PC-3 (cell line): ENCODE data around the gene NHSL1. TPM values are rescaled to one million over a fixed set of nuclear protein-coding genes. Genes with fewer than 3 reads are reported as not detected.

ENCODE experiments used
- ATAC-seq: fragments of 200-7000 bp; cut with Tn5 transposase; 2 replicates; pipeline ENCODE4 v1.9.1; 2020; ENCODE audit warnings: mild to moderate bottlenecking, moderate library complexity
- BruUV-seq: library from RNA; stranded (reverse); fragments of 400-500 nt; replicated peaks from 2 replicates; lab custom pipeline; 2021; lab: Mats Ljungman, UMichigan
- CTCF ChIA-PET: fragments of 300-600 bp; sonication (Branson Sonifier 250); formaldehyde crosslinking; loops from one replicate; lab custom pipeline; 2022; ENCODE audit warnings: antibody characterized with exemption; lab: Charles Lee
- POLR2A ChIA-PET: fragments of 300-600 bp; sonication (Branson Sonifier 250); formaldehyde crosslinking; loops from one replicate; lab custom pipeline; 2022; ENCODE audit warnings: antibody characterized with exemption; ENCODE audit not compliant: unreplicated experiment; lab: Charles Lee
- DNase-seq: peaks from one replicate; pipeline ENCODE4 v3.0.0-alpha.2; 2015
- H2AFZ ChIP-seq: fragments of 300-600 bp; sonication (generic); 2 replicates; pipeline ENCODE4 v1.6.0; 2016; ENCODE audit warnings: antibody characterized with exemption, low read length
- H3F3A ChIP-seq: fragments of 300-600 bp; sonication (generic); one replicate; pipeline ENCODE4 v1.6.0; 2017; ENCODE audit warnings: antibody characterized with exemption, low read length, control low read depth, mild to moderate bottlenecking; ENCODE audit not compliant: unreplicated experiment
- H3K27ac ChIP-seq: fragments of 300-600 bp; sonication (generic); 2 replicates; pipeline ENCODE4 v1.5.1; 2016; ENCODE audit warnings: mild to moderate bottlenecking, low read length
- H3K27me3 ChIP-seq: fragments of 300-600 bp; sonication (generic); 2 replicates; pipeline ENCODE4 v1.6.1; 2016; ENCODE audit warnings: low read length, mixed read lengths
- H3K36me3 ChIP-seq: fragments of 300-600 bp; sonication (generic); 2 replicates; pipeline ENCODE4 v1.6.1; 2016; ENCODE audit warnings: low read depth, mixed run types, low read length, mixed read lengths
- H3K4me1 ChIP-seq: fragments of 300-600 bp; sonication (generic); 2 replicates; pipeline ENCODE4 v1.5.1; 2016; ENCODE audit warnings: low read length; ENCODE audit not compliant: insufficient read depth
- H3K4me2 ChIP-seq: fragments of 300-600 bp; sonication (generic); 2 replicates; pipeline ENCODE4 v1.6.0; 2016; ENCODE audit warnings: low read length
- H3K4me3 ChIP-seq: fragments of 300-600 bp; sonication (generic); 2 replicates; pipeline ENCODE4 v1.5.1; 2016; ENCODE audit warnings: mild to moderate bottlenecking, low read length, mixed read lengths
- H3K79me2 ChIP-seq: fragments of 300-600 bp; sonication (generic); 2 replicates; pipeline ENCODE4 v1.6.1; 2017; ENCODE audit warnings: low read length, mixed read lengths
- H3K9ac ChIP-seq: fragments of 300-600 bp; sonication (generic); 2 replicates; pipeline ENCODE4 v1.6.0; 2016; ENCODE audit warnings: mild to moderate bottlenecking, low read length
- H3K9me2 ChIP-seq: fragments of 300-600 bp; sonication (generic); replicated peaks from 2 replicates; pipeline ENCODE4 v1.6.1; 2016; ENCODE audit warnings: mixed run types, low read length, mixed read lengths
- H3K9me3 ChIP-seq: fragments of 300-600 bp; sonication (generic); 2 replicates; pipeline ENCODE4 v1.6.1; 2016; ENCODE audit warnings: low read length, mixed read lengths
- H4K20me1 ChIP-seq: fragments of 300-600 bp; sonication (generic); 2 replicates; pipeline ENCODE4 v1.6.1; 2016; ENCODE audit warnings: low read length, mixed read lengths
- CTCF ChIP-seq: fragments of 300-600 bp; sonication (generic); conservative IDR thresholded peaks from 2 replicates; pipeline ENCODE4 v1.5.1; 2017; ENCODE audit warnings: antibody characterized with exemption, low read depth, mild to moderate bottlenecking, low read length
- EZH2 ChIP-seq: fragments of 300-600 bp; sonication (generic); IDR thresholded peaks from one replicate; pipeline ENCODE4 v1.6.1; 2017; ENCODE audit warnings: antibody characterized with exemption, mild to moderate bottlenecking, low read length; ENCODE audit not compliant: unreplicated experiment
- EZH2phosphoT487 ChIP-seq: fragments of 300-600 bp; sonication (generic); IDR thresholded peaks from 2 replicates; pipeline ENCODE4 v1.6.1; 2018; ENCODE audit warnings: mild to moderate bottlenecking, antibody characterized with exemption, low read length, borderline replicate concordance
- intact Hi-C: fragments of 100-400 bp; cut with micrococcal nuclease; formaldehyde crosslinking; loops from 2 replicates; pipeline ENCODE4 v1.9.0; 2023
- total RNA-seq: library from RNA; depleted of rRNA; stranded (reverse); fragments of >200 nt; gene quantifications from 2 replicates; pipeline ENCODE4 v1.2.3, GENCODE V29; 2014

NHSL1 gene
- total RNA-seq, 1 experiment from 2014 or later, result 4.8 TPM

GRCh38 chr6:138402838-138403187 is 96.5 kb downstream of the NHSL1 start:
- Histone ChIP-seq H4K20me1 (no peaks in the 10 kb centered on the region), H3K79me2 (peaks cover 10% of the 10 kb centered on the region), H3K4me3 (no peak overlapping the region), H3K9ac (no peak overlapping the region), H2AFZ (no peak overlapping the region), H3K9me3 (no peaks in the 10 kb centered on the region), H3K9me2 (no peaks in the 10 kb centered on the region), H3K36me3 (peaks cover 17% of the 10 kb centered on the region), H3K4me1 (peaks cover 20% of the 10 kb centered on the region; the same call in 1 of the 2 replicates), H3F3A (no peaks in the 10 kb centered on the region), H3K27ac (no peak overlapping the region), H3K27me3 (no peaks in the 10 kb centered on the region), H3K4me2 (peak overlapping the region; percentile 90; the same call in 1 of the 2 replicates)
- ATAC-seq (no peak), DNase-seq (no peak)
- intact Hi-C loops, result loop anchor here (5.0 kb wide), 1 partner anchor 241 kb away; the partner anchor contains the start of gene ARFGEF3
- no TSS peak for BruUV-seq
- CTCF ChIA-PET, result interaction anchor here (0.5 to 0.6 kb wide), 2 partner anchors 53 to 218 kb away, joined by 3 read pairs; no protein-coding TSS in a partner anchor
- TF ChIP-seq EZH2phosphoT487 (no peak), CTCF (no peak), EZH2 (no peak)
- POLR2A ChIA-PET, result no interaction called here

GRCh38 chr6:138401960-138402837 is 97.1 kb downstream of the NHSL1 start:
- no TSS peak for BruUV-seq
- no peak overlapping the region for H3K9ac ChIP-seq
- peaks cover 12% of the 10 kb centered on the region for H3K36me3 ChIP-seq
- H4K20me1 ChIP-seq, result no peaks in the 10 kb centered on the region
- H3K79me2 ChIP-seq, result peaks cover 10% of the 10 kb centered on the region
- H3K9me2 ChIP-seq, result no peaks in the 10 kb centered on the region
- H3K27me3 ChIP-seq, result no peaks in the 10 kb centered on the region
- peaks cover 20% of the 10 kb centered on the region; the same call in 1 of the 2 replicates for H3K4me1 ChIP-seq
- intact Hi-C loops, result loop anchor here (5.0 kb wide), 1 partner anchor 240 kb away; the partner anchor contains the start of gene ARFGEF3
- CTCF ChIA-PET, result interaction anchor here (0.6 kb wide), 1 partner anchor 217 kb away, joined by 3 read pairs; no protein-coding TSS in a partner anchor
- ATAC-seq (no peak), DNase-seq (no peak)
- no peak overlapping the region for H3K27ac ChIP-seq
- H3F3A ChIP-seq, result no peaks in the 10 kb centered on the region
- no peaks in the 10 kb centered on the region for H3K9me3 ChIP-seq
- H3K4me2 ChIP-seq, result no peak overlapping the region
- H2AFZ ChIP-seq, result no peak overlapping the region
- TF ChIP-seq CTCF, result no peak
- no peak for TF ChIP-seq EZH2
- TF ChIP-seq EZH2phosphoT487, result no peak
- POLR2A ChIA-PET, result no interaction called here
- no peak overlapping the region for H3K4me3 ChIP-seq
